Measurements from ENCODE around the gene CCL20.
"Not testable (repeated sequence)": the region's sequence is repeated elsewhere in the genome, so short reads cannot be mapped to it uniquely, and the experiment has no call there.

The CCL20 gene, protein sequence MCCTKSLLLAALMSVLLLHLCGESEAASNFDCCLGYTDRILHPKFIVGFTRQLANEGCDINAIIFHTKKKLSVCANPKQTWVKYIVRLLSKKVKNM

DNA sequence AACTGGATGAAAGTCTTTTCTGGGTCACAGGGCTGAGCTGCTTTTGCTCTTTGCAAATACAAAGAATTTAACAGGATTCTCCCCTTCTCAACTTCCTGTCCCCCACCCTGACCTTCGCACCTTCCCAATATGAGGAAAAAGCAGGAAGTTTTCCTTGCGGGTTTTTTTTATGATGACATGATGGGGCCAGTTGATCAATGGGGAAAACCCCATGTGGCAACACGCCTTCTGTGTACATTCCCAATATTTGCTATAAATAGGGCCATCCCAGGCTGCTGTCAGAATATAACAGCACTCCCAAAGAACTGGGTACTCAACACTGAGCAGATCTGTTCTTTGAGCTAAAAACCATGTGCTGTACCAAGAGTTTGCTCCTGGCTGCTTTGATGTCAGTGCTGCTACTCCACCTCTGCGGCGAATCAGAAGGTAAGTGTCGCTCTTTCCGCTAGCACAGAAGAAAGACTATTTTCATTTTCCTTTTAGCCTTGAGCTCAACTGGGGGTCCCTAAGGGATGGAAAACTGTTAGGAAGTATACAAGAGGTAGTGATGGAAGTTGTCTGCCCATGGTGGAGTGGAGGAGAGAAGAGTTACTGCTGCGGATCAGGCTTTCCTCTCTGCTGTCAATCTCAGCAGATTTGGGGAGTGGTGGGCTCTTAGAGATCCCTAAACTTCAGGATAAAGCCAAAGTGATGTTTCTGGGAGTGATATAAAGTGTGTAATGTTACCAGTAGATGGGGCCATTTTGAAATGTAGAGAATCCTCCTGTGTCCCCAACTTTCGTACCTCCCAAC is at the start of gene CCL20:
CCL20 (plus strand) TSS at position 281 of the 792 bp plus-strand sequence; CDS start at position 351, 70 bp downstream.
- no peak for DNase-seq

GRCh38 chr2:227765788-227766372 is 47.8 kb upstream of the CCL20 start:
- DNase-seq, result no peak

- DNase-seq, result peak; percentile 62
Measured at GRCh38 chr2:227766373-227766883, 47.2 kb upstream of the CCL20 start.

- DNase-seq, result no peak
Measured at GRCh38 chr2:227767830-227768229, 45.8 kb upstream of the CCL20 start.

- DNase-seq, result no peak
Measured at GRCh38 chr2:227772197-227772661, 41.4 kb upstream of the CCL20 start.

- no peak for DNase-seq
Measured at GRCh38 chr2:227772932-227773331, 40.7 kb upstream of the CCL20 start.

DNA sequence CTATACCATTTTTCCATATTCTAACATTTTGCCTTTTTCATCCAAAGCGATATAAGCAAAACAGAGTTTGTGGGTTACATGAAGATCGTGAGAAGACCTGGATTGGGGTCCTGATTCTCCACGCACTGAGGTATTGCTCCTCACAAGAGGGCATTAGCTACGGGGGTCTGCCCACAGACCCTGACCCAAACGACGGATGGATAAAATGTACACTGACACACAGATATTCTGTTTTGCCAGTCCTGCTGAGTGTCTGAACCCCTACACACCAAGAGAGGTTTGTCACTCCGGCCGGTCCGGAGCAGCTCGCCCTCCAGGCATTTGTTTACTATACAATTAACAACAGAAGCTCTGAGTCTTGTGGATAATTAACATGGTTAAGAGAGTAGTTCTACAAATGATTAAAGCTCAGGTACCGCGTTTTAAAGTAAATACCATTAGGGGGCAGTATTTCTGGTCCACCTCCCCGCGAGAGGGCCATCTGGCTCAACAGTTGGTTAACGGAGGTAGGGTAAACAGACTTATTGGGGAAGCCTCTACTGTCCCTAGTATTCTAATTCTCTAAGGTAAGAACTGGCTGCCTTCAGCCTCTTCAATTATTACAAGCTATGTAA is 39.5 kb upstream of the CCL20 start:
- DNase-seq, result no peak

GRCh38 chr2:227774895-227775842 is 38.5 kb upstream of the CCL20 start:
- DNase-seq, result no peak

- DNase-seq, result no peak
Measured at GRCh38 chr2:227780981-227781615, 32.5 kb upstream of the CCL20 start.

DNA sequence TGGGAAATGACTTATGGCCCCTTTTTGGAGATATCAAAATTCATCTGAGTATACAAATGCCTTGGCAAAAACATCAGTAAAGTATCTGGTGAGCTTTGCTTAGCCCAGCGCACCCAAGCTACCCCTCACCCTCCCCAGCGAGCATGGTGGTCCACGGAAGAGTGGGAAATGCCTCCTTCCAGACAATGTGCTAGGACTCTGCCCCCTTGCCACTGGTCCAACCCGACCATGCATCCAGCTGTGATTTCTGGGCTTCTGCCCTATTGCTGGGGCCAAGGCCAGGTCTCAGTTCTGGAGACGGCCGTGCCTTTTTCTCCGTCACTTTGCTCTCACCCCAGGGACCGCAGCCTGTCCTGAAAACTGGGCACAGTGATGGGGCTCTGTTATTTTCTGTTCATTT is 31.8 kb upstream of the CCL20 start:
- DNase-seq, result no peak

DNA sequence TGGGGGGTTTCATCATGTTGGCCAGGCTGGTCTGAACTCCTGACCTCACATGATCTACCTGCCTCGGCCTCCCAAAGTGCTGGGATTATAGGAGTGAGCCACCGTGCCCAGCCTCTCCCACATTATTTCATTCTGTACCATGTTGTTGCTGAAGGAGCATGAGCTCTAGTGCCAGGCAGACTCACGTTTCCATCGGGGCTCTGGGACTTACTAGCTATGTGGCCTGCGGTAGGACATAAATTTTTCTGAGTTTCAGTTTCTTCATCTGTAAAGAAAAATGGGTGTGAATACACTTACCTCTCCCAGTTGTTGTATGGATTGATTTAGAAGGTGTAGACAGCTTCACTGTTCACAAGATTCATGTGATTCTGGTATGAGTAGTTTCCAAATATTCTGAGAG is 30.8 kb upstream of the CCL20 start:
- no peak for DNase-seq

- DNase-seq, result no peak
Measured at GRCh38 chr2:227783404-227784138, 30.1 kb upstream of the CCL20 start.

DNA sequence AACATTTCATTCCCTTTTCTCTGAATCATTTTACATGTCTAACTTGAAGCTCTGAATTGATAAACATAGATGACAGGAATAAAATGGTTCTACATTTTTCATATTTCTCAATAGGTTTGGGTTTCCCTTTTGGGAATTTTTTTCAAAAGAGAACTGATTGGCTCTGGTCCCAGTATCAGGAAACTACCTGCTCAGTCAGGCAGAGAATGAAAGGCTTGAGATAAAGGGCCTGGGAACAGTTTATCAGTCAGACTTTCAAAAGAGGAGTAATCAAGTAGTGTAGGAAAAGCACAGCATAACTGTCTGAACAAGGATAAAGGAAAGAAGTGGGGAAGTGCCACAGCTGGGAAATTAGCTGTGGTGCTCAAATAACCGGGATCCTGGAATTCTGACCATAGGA is 28.3 kb upstream of the CCL20 start:
- peak; percentile 67 for DNase-seq

- DNase-seq, result peak; percentile 72
Measured at GRCh38 chr2:227788561-227789018, 25.1 kb upstream of the CCL20 start.

DNA sequence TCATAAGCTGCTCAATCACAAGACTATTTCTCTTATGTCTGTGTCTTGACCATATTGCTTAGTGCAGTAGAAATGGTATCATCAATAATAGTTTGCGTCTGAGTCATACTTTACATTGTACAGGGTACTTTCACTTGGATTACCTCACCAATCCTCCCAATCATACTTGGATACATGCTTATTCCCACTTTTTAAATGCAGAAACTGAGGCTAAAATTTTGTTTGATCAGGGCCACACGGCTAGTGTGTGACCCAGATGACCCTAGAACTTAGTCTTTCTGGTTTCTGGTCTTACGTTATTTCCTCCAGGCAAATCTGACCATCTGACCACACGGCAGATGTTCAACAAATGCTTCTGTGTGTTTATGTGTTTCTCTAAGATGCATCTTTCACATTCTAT is 23.8 kb upstream of the CCL20 start:
- DNase-seq, result no peak

DNA sequence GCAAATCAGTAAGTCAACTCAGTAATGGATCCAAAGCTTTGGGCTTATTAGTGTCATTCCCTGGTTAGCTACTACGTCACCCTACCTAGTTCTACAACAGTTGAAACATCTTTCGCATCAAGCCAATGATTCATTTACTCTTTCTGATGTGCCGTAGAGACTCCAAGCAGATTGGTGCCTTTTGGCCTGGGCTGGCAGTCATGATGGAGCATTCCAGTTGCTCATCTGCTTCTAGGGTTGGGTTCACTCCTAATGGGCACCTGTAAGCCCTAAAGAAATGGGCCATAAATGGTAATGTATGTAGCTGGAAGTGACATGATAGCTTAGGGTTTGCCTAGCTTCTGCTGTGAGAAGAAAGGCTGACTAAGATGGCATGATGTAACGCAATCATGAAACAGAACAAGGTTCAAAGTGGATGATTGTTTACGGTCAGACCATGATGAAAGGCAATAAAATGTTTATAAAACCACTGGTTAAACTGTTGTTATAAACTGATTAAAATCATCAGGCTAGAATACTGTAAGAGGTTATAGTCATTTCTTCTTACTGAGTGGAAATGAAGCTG is 20.4 kb upstream of the CCL20 start:
- DNase-seq, result no peak

DNA sequence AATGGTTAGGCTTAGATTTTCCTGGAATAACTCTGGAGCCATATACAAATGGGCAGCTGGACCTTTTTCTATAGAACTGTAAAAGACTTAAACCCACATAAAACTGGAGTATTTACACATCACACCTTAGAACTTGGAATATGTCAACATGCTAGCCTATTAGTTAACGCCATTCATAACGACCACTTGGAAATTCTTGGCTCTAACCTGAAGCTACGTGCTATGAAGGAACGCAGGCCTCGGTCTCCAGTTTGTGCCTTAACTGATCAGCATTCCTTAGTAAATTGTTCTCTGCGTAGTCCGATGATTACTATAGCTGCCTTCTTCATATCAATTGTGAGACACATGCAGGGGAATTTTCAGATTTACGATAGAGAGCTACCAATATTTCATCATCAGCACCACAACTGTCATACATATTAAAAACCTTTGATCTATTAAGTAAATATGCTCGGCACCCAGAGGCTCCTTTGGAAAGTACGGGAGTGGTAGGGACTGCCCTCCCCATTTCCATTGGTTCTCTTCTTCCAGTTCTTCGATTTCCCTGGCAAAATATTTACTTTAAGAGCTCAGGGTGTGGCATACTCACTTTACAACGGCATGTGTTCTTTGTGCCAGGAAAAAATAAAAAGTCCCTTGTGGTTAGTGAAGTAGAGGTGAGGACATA is 17.5 kb upstream of the CCL20 start:
- no peak for DNase-seq

DNA sequence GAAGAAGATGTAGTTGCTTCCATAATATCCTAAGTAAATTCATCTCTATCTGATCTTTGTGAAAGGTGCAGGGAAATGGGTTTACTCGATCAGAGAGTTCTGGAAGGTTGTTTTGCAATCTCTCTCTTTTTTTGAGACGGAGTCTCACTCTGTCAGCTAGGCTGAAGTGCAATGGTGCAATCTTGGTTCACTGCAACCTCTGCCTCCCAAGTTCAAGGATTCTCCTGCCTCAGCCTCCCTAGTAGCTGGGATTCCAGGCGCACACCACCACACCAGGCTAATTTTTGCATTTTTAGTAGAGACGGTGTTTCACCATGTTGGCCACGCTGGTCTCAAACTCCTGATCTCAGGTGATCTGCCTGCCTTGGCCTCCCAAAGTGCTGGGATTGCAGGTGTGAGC is 16.9 kb upstream of the CCL20 start:
- not testable (repeated sequence) for DNase-seq

DNA sequence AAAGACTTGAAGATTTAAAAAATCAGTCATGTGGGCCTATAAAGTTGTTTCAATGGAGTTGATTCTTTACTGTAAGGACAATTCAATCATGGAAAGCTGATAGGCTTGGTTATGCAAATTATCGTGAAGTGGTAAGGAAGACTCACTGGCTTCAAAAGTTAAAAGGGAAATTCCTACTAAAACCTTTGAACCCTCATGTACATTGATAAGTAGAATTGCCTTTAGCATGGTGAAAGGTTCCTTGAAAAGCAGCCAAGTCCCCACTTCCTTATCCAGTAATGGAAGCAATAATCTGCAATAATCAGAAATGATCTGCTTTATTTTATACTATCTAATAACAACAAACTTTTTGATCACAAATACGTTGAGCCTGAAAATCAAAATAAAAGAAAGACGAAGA is 14.4 kb upstream of the CCL20 start:
- DNase-seq, result no peak

GRCh38 chr2:227802882-227803281 is 10.8 kb upstream of the CCL20 start:
- no peak for DNase-seq

Measured in NCI-H226 (cell line).